GM13976 (cell line): ENCODE results near the gene WDR26.

Source experiments
- DNase-seq: peaks from one replicate; pipeline ENCODE4 v3.0.0; 2012; ENCODE audit warnings: low spot score
- CTCF ChIP-seq: IDR thresholded peaks from 2 replicates; pipeline ENCODE4 v1.5.1; 2012; ENCODE audit warnings: borderline replicate concordance, mild to moderate bottlenecking; ENCODE audit not compliant: insufficient read depth; ENCODE audit errors: extremely low read depth, missing control alignments, control extremely low read depth
- in situ Hi-C: fragments of 300-500 bp; cut with MboI; formaldehyde crosslinking; loops from one replicate; pipeline ENCODE4 v1.12.0; 2022; ENCODE audit warnings: low sequenced_read_pairs, mixed read lengths, inconsistent platforms; ENCODE audit not compliant: unreplicated experiment

The WDR26 gene

GRCh38 chr1:224339442-224340033 is 95.1 kb downstream of the WDR26 start:
- TF ChIP-seq CTCF = no peak
- in situ Hi-C loops = loop anchor here (25.0 kb wide), 1 partner anchor 527 kb away; no protein-coding TSS in a partner anchor
- no peak for DNase-seq

GRCh38 chr1:224338150-224338838 is 96.3 kb downstream of the WDR26 start:
- TF ChIP-seq CTCF = no peak
- DNase-seq = no peak
- in situ Hi-C loops = loop anchor here (25.0 kb wide), 1 partner anchor 526 kb away; no protein-coding TSS in a partner anchor
